HEK293 (cell line): ENCODE data around the gene CFAP43.

Source experiments
- CTCF ChIA-PET: fragments of 350-600 bp; formaldehyde crosslinking; extraction: SDS; loops from one replicate; lab custom pipeline; 2021; ENCODE audit warnings: antibody characterized with exemption; lab: Yijun Ruan, JAX
- POLR2A ChIA-PET: fragments of 300-600 bp; formaldehyde crosslinking; extraction: SDS; loops from one replicate; lab custom pipeline; 2020; ENCODE audit warnings: antibody characterized with exemption, inconsistent platforms; lab: Yijun Ruan, JAX
- H3K27ac ChIP-seq: fragments of 200-500 bp; sonication (Bioruptor generic); 2 replicates; pipeline ENCODE4 v1.5.1; 2014; ENCODE audit warnings: low read depth, low read length, control low read depth, inconsistent platforms; ENCODE audit errors: extremely low read depth
- H3K36me3 ChIP-seq, 2 experiments: fragments of 200-500 bp in 1 of 2; sonication (Bioruptor generic) in 1 of 2; 1 replicate in 1 of 2; 2 replicates in 1 of 2; pipeline ENCODE4 v1.5.1; 2014 to 2017; ENCODE audit warnings: inconsistent platforms in 2 of 2, low read length in 2 of 2; ENCODE audit not compliant: control insufficient read depth in 2 of 2, insufficient read depth in 1 of 2
- H3K4me1 ChIP-seq: fragments of 200-500 bp; sonication (Bioruptor generic); 2 replicates; pipeline ENCODE4 v1.5.1; 2014; ENCODE audit warnings: mild to moderate bottlenecking, low read length, inconsistent platforms; ENCODE audit not compliant: control insufficient read depth, insufficient read depth
- H3K4me3 ChIP-seq: 2 replicates; pipeline ENCODE4 v1.5.1; 2011; ENCODE audit warnings: low read depth, mild to moderate bottlenecking, control low read depth, low read length, moderate library complexity
- H3K9me3 ChIP-seq: fragments of 200-500 bp; sonication (Bioruptor generic); 2 replicates; pipeline ENCODE4 v1.5.1; 2014; ENCODE audit warnings: low read depth, low read length, inconsistent platforms; ENCODE audit not compliant: control insufficient read depth, insufficient read depth
- BCL6B ChIP-seq: fragments of 450-650 bp; formaldehyde crosslinking; IDR thresholded peaks from 2 replicates; pipeline ENCODE4 v1.5.1; 2017; ENCODE audit warnings: missing biosample characterization, missing genetic modification characterization
- GLIS1 ChIP-seq: fragments of 450-650 bp; formaldehyde crosslinking; IDR thresholded peaks from 2 replicates; pipeline ENCODE4 v1.5.1; 2016; ENCODE audit warnings: missing biosample characterization, missing genetic modification characterization
- HIC1 ChIP-seq: fragments of 450-650 bp; formaldehyde crosslinking; IDR thresholded peaks from 2 replicates; pipeline ENCODE4 v1.5.1; 2016; ENCODE audit warnings: missing biosample characterization, missing genetic modification characterization
- KLF16 ChIP-seq: fragments of 450-650 bp; formaldehyde crosslinking; IDR thresholded peaks from 2 replicates; pipeline ENCODE4 v1.5.1; 2017; ENCODE audit warnings: missing biosample characterization, missing genetic modification characterization
- MEIS1 ChIP-seq: sonication (generic); formaldehyde crosslinking; IDR thresholded peaks from 2 replicates; pipeline ENCODE4 v1.8.1; 2022; ENCODE audit warnings: missing genetic modification reagents, mild to moderate bottlenecking, borderline replicate concordance
- SCRT2 ChIP-seq: fragments of 450-650 bp; formaldehyde crosslinking; IDR thresholded peaks from 2 replicates; pipeline ENCODE4 v1.5.1; 2016; ENCODE audit warnings: missing biosample characterization, missing genetic modification characterization
- SP2 ChIP-seq: fragments of 450-650 bp; formaldehyde crosslinking; IDR thresholded peaks from 2 replicates; pipeline ENCODE4 v1.5.1; 2016; ENCODE audit warnings: missing biosample characterization, missing genetic modification characterization
- ZBTB10 ChIP-seq: fragments of 450-650 bp; formaldehyde crosslinking; IDR thresholded peaks from 2 replicates; pipeline ENCODE4 v1.5.1; 2016; ENCODE audit warnings: missing biosample characterization, missing genetic modification characterization
- ZBTB26 ChIP-seq: fragments of 450-650 bp; formaldehyde crosslinking; optimal IDR thresholded peaks from 2 replicates; pipeline ENCODE3; 2016; ENCODE audit warnings: missing biosample characterization, mild to moderate bottlenecking, missing genetic modification characterization
- ZBTB6 ChIP-seq: fragments of 450-650 bp; formaldehyde crosslinking; IDR thresholded peaks from 2 replicates; pipeline ENCODE4 v1.5.1; 2017; ENCODE audit warnings: missing biosample characterization, missing genetic modification characterization
- ZBTB8A ChIP-seq: fragments of 450-650 bp; formaldehyde crosslinking; IDR thresholded peaks from 2 replicates; pipeline ENCODE4 v1.5.1; 2016; ENCODE audit warnings: missing biosample characterization, missing genetic modification characterization
- ZEB2 ChIP-seq: fragments of 450-650 bp; formaldehyde crosslinking; IDR thresholded peaks from 2 replicates; pipeline ENCODE4 v1.5.1; 2016; ENCODE audit warnings: missing biosample characterization, missing genetic modification characterization
- ZFP37 ChIP-seq: fragments of 450-650 bp; formaldehyde crosslinking; IDR thresholded peaks from 2 replicates; pipeline ENCODE4 v1.5.1; 2016; ENCODE audit warnings: missing biosample characterization, missing genetic modification characterization
- ZFP69B ChIP-seq: fragments of 450-650 bp; formaldehyde crosslinking; IDR thresholded peaks from 2 replicates; pipeline ENCODE4 v1.5.1; 2016; ENCODE audit warnings: missing biosample characterization, missing genetic modification characterization
- ZNF174 ChIP-seq: fragments of 450-650 bp; formaldehyde crosslinking; IDR thresholded peaks from 2 replicates; pipeline ENCODE4 v1.5.0; 2017; ENCODE audit warnings: missing biosample characterization, mild to moderate bottlenecking, missing genetic modification characterization
- ZNF211 ChIP-seq: fragments of 450-650 bp; formaldehyde crosslinking; IDR thresholded peaks from 2 replicates; pipeline ENCODE4 v1.5.1; 2016; ENCODE audit warnings: low read depth, missing biosample characterization, missing genetic modification characterization
- ZNF544 ChIP-seq: fragments of 450-650 bp; formaldehyde crosslinking; IDR thresholded peaks from 2 replicates; pipeline ENCODE4 v1.5.0; 2017; ENCODE audit warnings: missing biosample characterization, missing genetic modification characterization
- ZNF600 ChIP-seq: fragments of 450-650 bp; formaldehyde crosslinking; IDR thresholded peaks from 2 replicates; pipeline ENCODE4 v1.5.1; 2016; ENCODE audit warnings: missing biosample characterization, missing genetic modification characterization
- ZNF639 ChIP-seq: fragments of 450-650 bp; formaldehyde crosslinking; IDR thresholded peaks from 2 replicates; pipeline ENCODE4 v1.5.1; 2016; ENCODE audit warnings: missing biosample characterization, missing genetic modification characterization
- ZNF660 ChIP-seq: fragments of 450-650 bp; IDR thresholded peaks from 2 replicates; pipeline ENCODE4 v1.5.1; 2018; ENCODE audit warnings: missing biosample characterization, mild to moderate bottlenecking, missing genetic modification characterization
- ZSCAN5A ChIP-seq: fragments of 450-650 bp; formaldehyde crosslinking; IDR thresholded peaks from 2 replicates; pipeline ENCODE4 v1.5.1; 2016; ENCODE audit warnings: missing biosample characterization, missing genetic modification characterization

The CFAP43 gene

GRCh38 chr10:104273286-104273685, 41.1 kb upstream of the CFAP43 start:
- TF ChIP-seq ZFP69B (no peak), ZNF211 (no peak), ZNF639 (tag by site-specific recombination) (no peak), ZBTB6 (tag by site-specific recombination) (no peak), ZBTB26 (tag by site-specific recombination) (no peak), HIC1 (tag by site-specific recombination) (no peak), SCRT2 (tag by site-specific recombination) (no peak), ZBTB10 (tag by site-specific recombination) (no peak), BCL6B (tag by site-specific recombination) (no peak), ZNF174 (no peak)
- ChIA-PET POLR2A (interaction anchor here (0.6 to 1.9 kb wide), 2 partner anchors 18 to 153 kb away, joined by 3 to 9 read pairs; partner anchors contain the start of gene GSTO1), CTCF (interaction anchor here (0.5 to 11.7 kb wide), 16 partner anchors 8 to 352 kb away, joined by 3 to 202 read pairs (median 6); partner anchors contain the start of gene CFAP58)
- Histone ChIP-seq H3K36me3 (peaks cover 0 to 2% of the 10 kb centered on the region in 2 experiments; a peak in 1 of 3 replicates), H3K9me3 (no peaks in the 10 kb centered on the region), H3K4me3 (no peak overlapping the region), H3K27ac (no peak overlapping the region), H3K4me1 (0 out of 2 replicates have a peak, but pooled peaks cover 2% of the 10 kb centered on the region)

- ChIA-PET POLR2A (interaction anchor here (0.6 to 4.0 kb wide), 8 partner anchors 8 to 1445 kb away, joined by 3 to 44 read pairs (median 4); partner anchors contain the start of genes CFAP58, GSTO1 and ITPRIP), CTCF (interaction anchor here (0.6 to 2.7 kb wide), 4 partner anchors 20 to 283 kb away, joined by 3 to 13 read pairs (median 4); partner anchors contain the start of gene CFAP43)
- peaks cover 19 to 46% of the 10 kb centered on the region in 2 experiments for H3K36me3 ChIP-seq
- H3K9me3 ChIP-seq: no peaks in the 10 kb centered on the region
- H3K4me1 ChIP-seq: 0 out of 2 replicates have a peak, but pooled peaks cover 2% of the 10 kb centered on the region
- H3K27ac ChIP-seq: peak within 1 kb of the TSS; percentile 13; the same call in 1 of the 2 replicates
- peak within 1 kb of the TSS; percentile 94 for H3K4me3 ChIP-seq
- TF ChIP-seq KLF16 (no peak), ZNF660 (tag by site-specific recombination) (peak; percentile 59; the same call in 1 of the 2 replicates), ZNF544 (tag by site-specific recombination) (no peak), MEIS1 (no peak), ZFP37 (tag by site-specific recombination) (peak; percentile 67), SP2 (tag by site-specific recombination) (peak; percentile 99), ZNF600 (peak; percentile 21), ZFP69B (peak; percentile 65), ZEB2 (tag by site-specific recombination) (peak; percentile 97), GLIS1 (tag by site-specific recombination) (peak; percentile 53; the same call in 1 of the 2 replicates), ZBTB8A (0 out of 2 replicates have a peak, but pooled peaks have one; percentile 23), ZSCAN5A (no peak)
Measured at GRCh38 chr10:104268713-104269645, 36.8 kb upstream of the CFAP43 start, which contains the start of gene GSTO2. GSTO2 (plus strand) TSS chr10:104269184; CDS start chr10:104274916, 5,732 bp downstream.
